H9 (cell line): ENCODE data around the gene GPR173. TPM values are rescaled to one million over a fixed set of nuclear protein-coding genes. Genes with fewer than 3 reads are reported as not detected.

Experiments
- DNase-seq: peaks from one replicate; pipeline ENCODE4 v3.0.0-alpha.2; 2017
- H2AFZ ChIP-seq: one replicate; pipeline ENCODE4 v1.6.1; 2013; ENCODE audit warnings: mild to moderate bottlenecking, low read length, control low read depth, moderate library complexity
- H2AK5ac ChIP-seq: 2 replicates; pipeline ENCODE4 v1.6.1; 2013; ENCODE audit warnings: low read length, control low read depth, mixed read lengths; ENCODE audit not compliant: insufficient read length
- H2BK120ac ChIP-seq: one replicate; pipeline ENCODE4 v1.6.1; 2013; ENCODE audit warnings: low read depth, mild to moderate bottlenecking, low read length, control low read depth, inconsistent platforms; ENCODE audit not compliant: poor library complexity, severe bottlenecking
- H2BK12ac ChIP-seq: 2 replicates; pipeline ENCODE4 v1.6.1; 2013; ENCODE audit warnings: low read length, control low read depth, mixed read lengths, low read depth; ENCODE audit not compliant: insufficient read length
- H2BK15ac ChIP-seq: 2 replicates; pipeline ENCODE4 v1.6.1; 2013; ENCODE audit warnings: low read depth, low read length, control low read depth
- H2BK20ac ChIP-seq: one replicate; pipeline ENCODE4 v1.6.1; 2013; ENCODE audit warnings: low read depth, mild to moderate bottlenecking, low read length, control low read depth, inconsistent platforms; ENCODE audit not compliant: poor library complexity, severe bottlenecking
- H2BK5ac ChIP-seq: 2 replicates; pipeline ENCODE4 v1.6.1; 2013; ENCODE audit warnings: low read length, control low read depth, mixed read lengths; ENCODE audit not compliant: insufficient read length
- H3K14ac ChIP-seq: 2 replicates; pipeline ENCODE4 v1.6.1; 2013; ENCODE audit warnings: low read length, control low read depth; ENCODE audit not compliant: insufficient read depth
- H3K18ac ChIP-seq: 2 replicates; pipeline ENCODE4 v1.6.1; 2013; ENCODE audit warnings: low read depth, mild to moderate bottlenecking, mixed read lengths, low read length, control low read depth; ENCODE audit not compliant: insufficient read length
- H3K23ac ChIP-seq: 2 replicates; pipeline ENCODE4 v1.6.1; 2013; ENCODE audit warnings: low read length, control low read depth, mixed read lengths, low read depth; ENCODE audit not compliant: insufficient read length
- H3K23me2 ChIP-seq: 2 replicates; pipeline ENCODE4 v1.6.1; 2013; ENCODE audit warnings: low read depth, mild to moderate bottlenecking, mixed read lengths, low read length, control low read depth; ENCODE audit not compliant: insufficient read length, poor library complexity, severe bottlenecking
- H3K27ac ChIP-seq: 2 replicates; pipeline ENCODE4 v1.5.1; 2013; ENCODE audit warnings: low read length, control low read depth, mixed read lengths, low read depth; ENCODE audit not compliant: insufficient read length
- H3K27me3 ChIP-seq: 2 replicates; pipeline ENCODE4 v1.6.1; 2013; ENCODE audit warnings: low read length, control low read depth, inconsistent platforms; ENCODE audit not compliant: insufficient read depth
- H3K4ac ChIP-seq: 2 replicates; pipeline ENCODE4 v1.6.1; 2013; ENCODE audit warnings: low read depth, mild to moderate bottlenecking, control low read depth, inconsistent platforms, low read length, moderate library complexity
- H3K4me1 ChIP-seq: 2 replicates; pipeline ENCODE4 v1.6.1; 2013; ENCODE audit warnings: low read length, control low read depth, inconsistent platforms; ENCODE audit not compliant: insufficient read depth
- H3K4me2 ChIP-seq: 2 replicates; pipeline ENCODE4 v1.6.1; 2013; ENCODE audit warnings: low read length, control low read depth, mixed read lengths; ENCODE audit not compliant: insufficient read length, insufficient read depth
- H3K56ac ChIP-seq: 2 replicates; pipeline ENCODE4 v1.6.1; 2013; ENCODE audit warnings: low read depth, mild to moderate bottlenecking, mixed read lengths, low read length, control low read depth; ENCODE audit not compliant: insufficient read length
- H3K79me1 ChIP-seq: 2 replicates; pipeline ENCODE4 v1.6.1; 2013; ENCODE audit warnings: low read depth, mild to moderate bottlenecking, moderate library complexity, low read length, control low read depth, inconsistent platforms; ENCODE audit not compliant: insufficient read depth, poor library complexity, severe bottlenecking
- H3K79me2 ChIP-seq: 2 replicates; pipeline ENCODE4 v1.6.1; 2013; ENCODE audit warnings: low read length, control low read depth, inconsistent platforms; ENCODE audit not compliant: insufficient read depth
- H3K9ac ChIP-seq: 2 replicates; pipeline ENCODE4 v1.6.1; 2013; ENCODE audit warnings: low read length, control low read depth, mixed read lengths; ENCODE audit not compliant: insufficient read length; ENCODE audit errors: extremely low read depth
- H3K9me3 ChIP-seq: one replicate; pipeline ENCODE4 v1.6.1; 2013; ENCODE audit warnings: low read depth, low read length, inconsistent platforms; ENCODE audit not compliant: control insufficient read depth
- H3T11ph ChIP-seq: one replicate; pipeline ENCODE4 v1.6.1; 2013; ENCODE audit warnings: mild to moderate bottlenecking, low read length, control low read depth, inconsistent platforms
- H4K20me1 ChIP-seq: one replicate; pipeline ENCODE4 v1.6.1; 2013; ENCODE audit not compliant: control insufficient read depth, insufficient read length, insufficient read depth
- H4K5ac ChIP-seq: 2 replicates; pipeline ENCODE4 v1.6.1; 2013; ENCODE audit warnings: low read depth, mild to moderate bottlenecking, mixed read lengths, low read length, control low read depth; ENCODE audit not compliant: insufficient read length
- H4K8ac ChIP-seq: replicated peaks from 2 replicates; pipeline ENCODE4 v1.6.1; 2013; ENCODE audit warnings: low read length, control low read depth, mixed read lengths, low read depth; ENCODE audit not compliant: insufficient read length
- H4K91ac ChIP-seq: 2 replicates; pipeline ENCODE4 v1.6.1; 2013; ENCODE audit warnings: low read depth, mild to moderate bottlenecking, moderate library complexity, mixed read lengths, low read length, control low read depth; ENCODE audit not compliant: insufficient read length
- H3K27ac Mint-ChIP-seq, 3 experiments: 2 replicates in 2 of 3; 3 replicates in 1 of 3; pipeline ENCODE4 v1.8.0; 2020 to 2021; ENCODE audit warnings: mixed read lengths in 3 of 3, mild to moderate bottlenecking in 1 of 3, moderate library complexity in 1 of 3
- H3K27me3 Mint-ChIP-seq: 2 replicates; pipeline ENCODE4 v1.8.0; 2021; ENCODE audit warnings: low read depth, mild to moderate bottlenecking, moderate library complexity, mixed read lengths
- H3K36me3 Mint-ChIP-seq, 3 experiments: 2 replicates in 2 of 3; 3 replicates in 1 of 3; pipeline ENCODE4 v1.8.0; 2020 to 2021; ENCODE audit warnings: low read depth in 3 of 3, mixed read lengths in 3 of 3; ENCODE audit not compliant: insufficient read depth in 1 of 3
- H3K4me1 Mint-ChIP-seq, 2 experiments: 2 replicates each; pipeline ENCODE4 v1.8.0; 2020; ENCODE audit warnings: mixed read lengths in 2 of 2
- H3K4me3 Mint-ChIP-seq, 2 experiments: 2 replicates in 1 of 2; 3 replicates in 1 of 2; pipeline ENCODE4 v1.8.0; 2020 to 2021; ENCODE audit warnings: mild to moderate bottlenecking in 2 of 2, mixed read lengths in 2 of 2, moderate library complexity in 1 of 2
- H3K9me3 Mint-ChIP-seq, 2 experiments: 2 replicates in 1 of 2; 3 replicates in 1 of 2; pipeline ENCODE4 v1.8.0; 2020; ENCODE audit warnings: mild to moderate bottlenecking in 2 of 2, mixed read lengths in 2 of 2, moderate library complexity in 1 of 2
- total RNA-seq: library from RNA; stranded (reverse); gene quantifications from 2 replicates; pipeline ENCODE4 v1.2.1, GENCODE V29; 2021
- TF ChIP-seq, protein P1 (sequence below): fragments of 200-600 bp; sonication (generic); conservative IDR thresholded peaks from 3 replicates; pipeline ENCODE4 v1.8.0; 2021; ENCODE audit warnings: antibody characterized with exemption, mild to moderate bottlenecking

The GPR173 gene
- total RNA-seq, 1 experiment from 2014 or later, result 5.4 TPM

DNA sequence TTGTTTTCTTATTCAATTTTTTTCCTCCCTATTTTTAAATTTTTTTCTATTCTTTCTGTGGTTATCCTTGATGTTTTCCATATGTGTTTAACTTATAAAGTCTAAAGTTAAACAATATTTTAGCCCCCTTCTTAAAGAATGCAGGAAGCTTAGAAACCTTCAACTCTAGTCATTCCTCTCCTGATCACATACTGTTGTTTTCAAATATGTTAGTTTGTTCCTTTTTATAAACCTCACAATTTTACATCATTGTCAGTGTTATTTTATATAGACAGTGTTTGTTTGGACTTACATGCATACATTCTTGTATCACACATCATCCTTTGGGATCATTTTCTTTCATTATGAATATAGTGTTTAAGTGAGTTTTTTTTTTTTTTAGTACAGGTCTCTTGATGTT lies 76.9 kb downstream of the GPR173 start:
- Histone ChIP-seq H2BK120ac (no peak overlapping the region), H4K8ac (no peak overlapping the region), H3K27ac (no peak overlapping the region), H3K79me1 (no peaks in the 10 kb centered on the region), H3K27me3 (no peaks in the 10 kb centered on the region), H4K5ac (no peak overlapping the region), H3T11ph (no peak overlapping the region), H3K9ac (no peak overlapping the region), H3K23me2 (no peaks in the 10 kb centered on the region), H3K9me3 (peaks cover 9% of the 10 kb centered on the region), H2BK5ac (no peak overlapping the region), H3K79me2 (no peaks in the 10 kb centered on the region), H2AK5ac (no peak overlapping the region), H3K4me2 (no peak overlapping the region), H4K91ac (no peak overlapping the region), H3K4me1 (no peaks in the 10 kb centered on the region), H2BK12ac (no peak overlapping the region), H3K4ac (no peak overlapping the region), H3K18ac (no peak overlapping the region), H3K14ac (no peak overlapping the region), H2BK20ac (no peak overlapping the region), H2AFZ (no peak overlapping the region), H2BK15ac (no peak overlapping the region), H4K20me1 (no peaks in the 10 kb centered on the region), H3K56ac (no peak overlapping the region), H3K23ac (no peak overlapping the region)
- Mint-ChIP-seq H3K36me3 (peaks cover 10 to 12% (median 11%) of the 10 kb centered on the region in 3 experiments; a peak in 5 of 7 replicates), H3K27ac (no peak overlapping the region), H3K27me3 (no peaks in the 10 kb centered on the region), H3K9me3 (peaks cover 62 to 74% of the 10 kb centered on the region in 2 experiments), H3K4me1 (no peaks in the 10 kb centered on the region), H3K4me3 (no peak overlapping the region)
- DNase-seq, result no peak
- TF ChIP-seq, protein P1, sequence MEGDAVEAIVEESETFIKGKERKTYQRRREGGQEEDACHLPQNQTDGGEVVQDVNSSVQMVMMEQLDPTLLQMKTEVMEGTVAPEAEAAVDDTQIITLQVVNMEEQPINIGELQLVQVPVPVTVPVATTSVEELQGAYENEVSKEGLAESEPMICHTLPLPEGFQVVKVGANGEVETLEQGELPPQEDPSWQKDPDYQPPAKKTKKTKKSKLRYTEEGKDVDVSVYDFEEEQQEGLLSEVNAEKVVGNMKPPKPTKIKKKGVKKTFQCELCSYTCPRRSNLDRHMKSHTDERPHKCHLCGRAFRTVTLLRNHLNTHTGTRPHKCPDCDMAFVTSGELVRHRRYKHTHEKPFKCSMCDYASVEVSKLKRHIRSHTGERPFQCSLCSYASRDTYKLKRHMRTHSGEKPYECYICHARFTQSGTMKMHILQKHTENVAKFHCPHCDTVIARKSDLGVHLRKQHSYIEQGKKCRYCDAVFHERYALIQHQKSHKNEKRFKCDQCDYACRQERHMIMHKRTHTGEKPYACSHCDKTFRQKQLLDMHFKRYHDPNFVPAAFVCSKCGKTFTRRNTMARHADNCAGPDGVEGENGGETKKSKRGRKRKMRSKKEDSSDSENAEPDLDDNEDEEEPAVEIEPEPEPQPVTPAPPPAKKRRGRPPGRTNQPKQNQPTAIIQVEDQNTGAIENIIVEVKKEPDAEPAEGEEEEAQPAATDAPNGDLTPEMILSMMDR, result no peak
